Hepatocyte (in vitro differentiated cells): ENCODE measurements around the gene NFIX. TPM values are rescaled to one million over a fixed set of nuclear protein-coding genes. Genes with fewer than 3 reads are reported as not detected.

Experiments
- DNase-seq: peaks from one replicate; pipeline ENCODE4 v3.0.0-alpha.2; 2016; ENCODE audit warnings: low spot score
- H2AFZ ChIP-seq: fragments of 200-600 bp; sonication (generic); 2 replicates; pipeline ENCODE4 v1.6.0; 2016; ENCODE audit warnings: antibody characterized with exemption, mild to moderate bottlenecking
- H3K27ac ChIP-seq: fragments of 200-600 bp; sonication (generic); 2 replicates; pipeline ENCODE4 v1.5.1; 2016; ENCODE audit warnings: mild to moderate bottlenecking
- H3K27me3 ChIP-seq: fragments of 200-600 bp; sonication (generic); 2 replicates; pipeline ENCODE4 v1.6.1; 2016
- H3K36me3 ChIP-seq: fragments of 200-600 bp; sonication (generic); replicated peaks from 2 replicates; pipeline ENCODE4 v1.5.1; 2016; ENCODE audit warnings: low read depth; ENCODE audit not compliant: insufficient read depth
- H3K4me1 ChIP-seq: fragments of 200-600 bp; sonication (generic); 2 replicates; pipeline ENCODE4 v1.5.1; 2016; ENCODE audit warnings: mild to moderate bottlenecking, moderate library complexity; ENCODE audit not compliant: insufficient read depth
- H3K4me2 ChIP-seq: fragments of 200-600 bp; sonication (generic); 2 replicates; pipeline ENCODE4 v1.6.0; 2016
- H3K4me3 ChIP-seq: fragments of 200-600 bp; sonication (generic); 2 replicates; pipeline ENCODE4 v1.5.1; 2016; ENCODE audit warnings: mild to moderate bottlenecking
- H3K79me2 ChIP-seq: fragments of 200-600 bp; sonication (generic); 2 replicates; pipeline ENCODE4 v1.6.0; 2017; ENCODE audit warnings: mild to moderate bottlenecking
- H3K9me2 ChIP-seq: fragments of 200-600 bp; sonication (generic); replicated peaks from 2 replicates; pipeline ENCODE4 v1.6.0; 2017; ENCODE audit warnings: mild to moderate bottlenecking; ENCODE audit not compliant: insufficient read depth
- H3K9me3 ChIP-seq: fragments of 200-600 bp; sonication (generic); 2 replicates; pipeline ENCODE4 v1.5.1; 2016; ENCODE audit warnings: low read depth, mild to moderate bottlenecking
- H4K20me1 ChIP-seq: fragments of 200-600 bp; sonication (generic); 2 replicates; pipeline ENCODE4 v1.6.0; 2016; ENCODE audit warnings: mild to moderate bottlenecking; ENCODE audit not compliant: insufficient read depth, poor library complexity, severe bottlenecking
- EZH2 ChIP-seq: fragments of 200-600 bp; sonication (generic); IDR thresholded peaks from 2 replicates; pipeline ENCODE4 v1.6.1; 2016; ENCODE audit warnings: antibody characterized with exemption, mild to moderate bottlenecking, borderline replicate concordance
- EZH2phosphoT487 ChIP-seq: fragments of 200-600 bp; sonication (generic); IDR thresholded peaks from one replicate; pipeline ENCODE4 v1.6.1; 2018; ENCODE audit warnings: antibody characterized with exemption, mild to moderate bottlenecking, low read depth, moderate library complexity; ENCODE audit not compliant: unreplicated experiment, severe bottlenecking
- WGBS: methylation state at CpG from one replicate; pipeline ENCODE4 v1.1.6; 2016; ENCODE audit warnings: low lambda C conversion rate; ENCODE audit errors: missing lambda C conversion rate; 5-methylcytosine and 5-hydroxymethylcytosine counted together
- polyA plus RNA-seq: library from polyadenylated mRNA; unstranded; fragments of >200 nt; fragmentation: Nextera tagmentation; extraction: Ambion mirVana; gene quantifications from 2 replicates; pipeline ENCODE4 v1.2.1, GENCODE V29; 2016
- total RNA-seq: library from RNA; depleted of rRNA; stranded (reverse); fragments of >200 nt; gene quantifications from 2 replicates; pipeline ENCODE4 v1.2.3, GENCODE V29; 2014
- TF ChIP-seq, protein P1 (sequence below): fragments of 200-600 bp; sonication (generic); IDR thresholded peaks from 2 replicates; pipeline ENCODE4 v1.5.1; 2016; ENCODE audit warnings: antibody characterized with exemption, mild to moderate bottlenecking; ENCODE audit not compliant: poor library complexity

Gene NFIX
- total and polyA plus RNA-seq, 2 experiments from 2014 or later = 10.2 to 12.8 TPM

- H3K36me3 ChIP-seq = no peaks in the 10 kb centered on the region
- TF ChIP-seq, protein P1, sequence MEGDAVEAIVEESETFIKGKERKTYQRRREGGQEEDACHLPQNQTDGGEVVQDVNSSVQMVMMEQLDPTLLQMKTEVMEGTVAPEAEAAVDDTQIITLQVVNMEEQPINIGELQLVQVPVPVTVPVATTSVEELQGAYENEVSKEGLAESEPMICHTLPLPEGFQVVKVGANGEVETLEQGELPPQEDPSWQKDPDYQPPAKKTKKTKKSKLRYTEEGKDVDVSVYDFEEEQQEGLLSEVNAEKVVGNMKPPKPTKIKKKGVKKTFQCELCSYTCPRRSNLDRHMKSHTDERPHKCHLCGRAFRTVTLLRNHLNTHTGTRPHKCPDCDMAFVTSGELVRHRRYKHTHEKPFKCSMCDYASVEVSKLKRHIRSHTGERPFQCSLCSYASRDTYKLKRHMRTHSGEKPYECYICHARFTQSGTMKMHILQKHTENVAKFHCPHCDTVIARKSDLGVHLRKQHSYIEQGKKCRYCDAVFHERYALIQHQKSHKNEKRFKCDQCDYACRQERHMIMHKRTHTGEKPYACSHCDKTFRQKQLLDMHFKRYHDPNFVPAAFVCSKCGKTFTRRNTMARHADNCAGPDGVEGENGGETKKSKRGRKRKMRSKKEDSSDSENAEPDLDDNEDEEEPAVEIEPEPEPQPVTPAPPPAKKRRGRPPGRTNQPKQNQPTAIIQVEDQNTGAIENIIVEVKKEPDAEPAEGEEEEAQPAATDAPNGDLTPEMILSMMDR = no peak
- TF ChIP-seq EZH2 (no peak), EZH2phosphoT487 (no peak)
- peaks cover 5% of the 10 kb centered on the region for H4K20me1 ChIP-seq
- H3K27me3 ChIP-seq = peaks cover 36% of the 10 kb centered on the region
- no peaks in the 10 kb centered on the region for H3K79me2 ChIP-seq
- H3K27ac ChIP-seq = peak overlapping the region; percentile 87
- WGBS = 74% methylated on average over 2 of the region's 2 CpGs
- no peaks in the 10 kb centered on the region for H3K9me2 ChIP-seq
- no peak overlapping the region for H2AFZ ChIP-seq
- no peak overlapping the region for H3K4me3 ChIP-seq
- H3K9me3 ChIP-seq = no peaks in the 10 kb centered on the region
- H3K4me2 ChIP-seq = peak overlapping the region; percentile 59
- H3K4me1 ChIP-seq = peaks cover 41% of the 10 kb centered on the region
- no peak for DNase-seq
These were observed 96.9 kb downstream of the NFIX start for GRCh38 chr19:13092158-13092543.

- no peaks in the 10 kb centered on the region for H3K9me3 ChIP-seq
- no peaks in the 10 kb centered on the region for H3K9me2 ChIP-seq
- H4K20me1 ChIP-seq = peaks cover 5% of the 10 kb centered on the region
- DNase-seq = no peak
- TF ChIP-seq EZH2 (no peak), EZH2phosphoT487 (no peak)
- TF ChIP-seq, protein P1 = no peak
- H3K4me3 ChIP-seq = no peak overlapping the region
- WGBS = 93% methylated on average over 13 of the region's 14 CpGs
- H3K27me3 ChIP-seq = peaks cover 42% of the 10 kb centered on the region
- no peak overlapping the region for H3K4me2 ChIP-seq
- peaks cover 45% of the 10 kb centered on the region for H3K4me1 ChIP-seq
- H3K36me3 ChIP-seq = no peaks in the 10 kb centered on the region
- H3K27ac ChIP-seq = peak overlapping the region; percentile 87
- no peak overlapping the region for H2AFZ ChIP-seq
- no peaks in the 10 kb centered on the region for H3K79me2 ChIP-seq
These were observed 97.4 kb downstream of the NFIX start for GRCh38 chr19:13092606-13093235.

GRCh38 chr19:13093407-13094105 is 98.3 kb downstream of the NFIX start:
- Histone ChIP-seq H3K36me3 (no peaks in the 10 kb centered on the region), H3K9me2 (no peaks in the 10 kb centered on the region), H4K20me1 (peaks cover 7% of the 10 kb centered on the region), H3K27me3 (peaks cover 49% of the 10 kb centered on the region), H3K9me3 (no peaks in the 10 kb centered on the region), H3K79me2 (no peaks in the 10 kb centered on the region), H3K4me1 (peaks cover 53% of the 10 kb centered on the region), H2AFZ (no peak overlapping the region), H3K4me3 (no peak overlapping the region), H3K27ac (peak overlapping the region; percentile 20), H3K4me2 (no peak overlapping the region)
- WGBS = 47% methylated on average over 12 of the region's 12 CpGs
- TF ChIP-seq, protein P1 = peak; percentile 88
- no peak for TF ChIP-seq EZH2
- DNase-seq = peak; percentile 87
